Smooth muscle cell (in vitro differentiated cells): Measurements from ENCODE around the gene SLC6A20. TPM values are rescaled to one million over a fixed set of nuclear protein-coding genes. Genes with fewer than 3 reads are reported as not detected.
A peak's percentile ranks its signal among the peaks of the same experiment; 100 is the strongest.

Experiments used
- DNase-seq: peaks from one replicate; lab custom pipeline; 2025; ENCODE audit not compliant: unreplicated experiment; lab: John Stamatoyannopoulos, UW
- H2AFZ ChIP-seq: fragments of 200-600 bp; sonication (generic); 2 replicates; pipeline ENCODE4 v1.6.0; 2016; ENCODE audit warnings: antibody characterized with exemption, low read depth, mild to moderate bottlenecking
- H3F3A ChIP-seq: fragments of 200-600 bp; sonication (generic); 2 replicates; pipeline ENCODE4 v1.6.0; 2017; ENCODE audit warnings: antibody characterized with exemption, low read depth
- H3K27ac ChIP-seq: fragments of 200-600 bp; sonication (generic); 2 replicates; pipeline ENCODE4 v1.5.1; 2016; ENCODE audit warnings: low read depth, mild to moderate bottlenecking
- H3K27me3 ChIP-seq: fragments of 200-600 bp; sonication (generic); 2 replicates; pipeline ENCODE4 v1.6.1; 2016; ENCODE audit warnings: low read depth, mild to moderate bottlenecking
- H3K36me3 ChIP-seq: fragments of 200-600 bp; sonication (generic); 2 replicates; pipeline ENCODE4 v1.5.1; 2016; ENCODE audit warnings: low read depth
- H3K4me1 ChIP-seq: fragments of 200-600 bp; sonication (generic); 2 replicates; pipeline ENCODE4 v1.5.1; 2016; ENCODE audit warnings: low read depth
- H3K4me2 ChIP-seq: fragments of 200-600 bp; sonication (generic); 2 replicates; pipeline ENCODE4 v1.6.0; 2016; ENCODE audit warnings: mild to moderate bottlenecking
- H3K4me3 ChIP-seq: fragments of 200-600 bp; sonication (generic); 2 replicates; pipeline ENCODE4 v1.5.1; 2016; ENCODE audit warnings: mild to moderate bottlenecking
- H3K79me2 ChIP-seq: fragments of 200-600 bp; sonication (generic); 2 replicates; pipeline ENCODE4 v1.6.0; 2016; ENCODE audit warnings: low read depth, mild to moderate bottlenecking
- H3K9ac ChIP-seq: fragments of 200-600 bp; sonication (generic); 2 replicates; pipeline ENCODE4 v1.6.0; 2016; ENCODE audit warnings: low read depth
- H3K9me3 ChIP-seq: fragments of 200-600 bp; sonication (generic); replicated peaks from 2 replicates; pipeline ENCODE4 v1.5.1; 2016; ENCODE audit warnings: low read depth
- H4K20me1 ChIP-seq: fragments of 200-600 bp; sonication (generic); 2 replicates; pipeline ENCODE4 v1.6.0; 2016; ENCODE audit warnings: low read depth
- CTCF ChIP-seq: fragments of 200-600 bp; sonication (generic); IDR thresholded peaks from 2 replicates; pipeline ENCODE4 v1.5.1; 2017; ENCODE audit warnings: borderline replicate concordance, mild to moderate bottlenecking, antibody characterized with exemption; ENCODE audit not compliant: insufficient read depth, poor library complexity, severe bottlenecking
- WGBS: methylation state at CpG from one replicate; pipeline ENCODE4 v1.1.7; 2016; ENCODE audit warnings: low lambda C conversion rate; 5-methylcytosine and 5-hydroxymethylcytosine counted together
- polyA plus RNA-seq: library from polyadenylated mRNA; unstranded; fragments of >200 nt; fragmentation: Nextera tagmentation; extraction: Ambion mirVana; gene quantifications from 2 replicates; pipeline ENCODE4 v1.2.1, GENCODE V29; 2016
- total RNA-seq: library from RNA; depleted of rRNA; stranded (reverse); fragments of >200 nt; gene quantifications from 2 replicates; pipeline ENCODE4 v1.2.3, GENCODE V29; 2014

The SLC6A20 gene
- total and polyA plus RNA-seq, 2 experiments from 2014 or later: 0.10 to 0.49 TPM

GRCh38 chr3:45798034-45798433 lies 1.7 kb upstream of the SLC6A20 start:
- H3K27me3 ChIP-seq: peaks cover 66% of the 10 kb centered on the region
- WGBS: 66% methylated on average over 4 of the region's 4 CpGs
- H3K36me3 ChIP-seq: no peaks in the 10 kb centered on the region

GRCh38 chr3:45796902-45797637 lies 734 bp upstream of the SLC6A20 start:
- no peak overlapping the region for H2AFZ ChIP-seq
- peaks cover 66% of the 10 kb centered on the region for H3K27me3 ChIP-seq
- DNase-seq: no peak
- no peaks in the 10 kb centered on the region for H4K20me1 ChIP-seq
- no peak for TF ChIP-seq CTCF
- no peak overlapping the region for H3K27ac ChIP-seq
- no peaks in the 10 kb centered on the region for H3K4me1 ChIP-seq
- no peaks in the 10 kb centered on the region for H3K36me3 ChIP-seq
- no peaks in the 10 kb centered on the region for H3K9me3 ChIP-seq
- H3K4me3 ChIP-seq: peak overlapping the region; percentile 49
- H3F3A ChIP-seq: no peaks in the 10 kb centered on the region
- 71% methylated on average over 13 of the region's 13 CpGs for WGBS
- H3K4me2 ChIP-seq: peak overlapping the region; percentile 88
- no peak overlapping the region for H3K9ac ChIP-seq
- no peaks in the 10 kb centered on the region for H3K79me2 ChIP-seq

More at GRCh38 chr3:45798034-45798433, 1.7 kb upstream of the SLC6A20 start:
- no peak for TF ChIP-seq CTCF
- no peaks in the 10 kb centered on the region for H4K20me1 ChIP-seq
- H3K79me2 ChIP-seq: no peaks in the 10 kb centered on the region
- no peak overlapping the region for H3K4me2 ChIP-seq
- no peak for DNase-seq
- no peak overlapping the region for H3K27ac ChIP-seq
- H2AFZ ChIP-seq: no peak overlapping the region
- no peaks in the 10 kb centered on the region for H3K9me3 ChIP-seq
- H3K9ac ChIP-seq: no peak overlapping the region
- no peaks in the 10 kb centered on the region for H3F3A ChIP-seq
- no peaks in the 10 kb centered on the region for H3K4me1 ChIP-seq
- no peak overlapping the region for H3K4me3 ChIP-seq

GRCh38 chr3:45795509-45795881 lies 841 bp downstream of the SLC6A20 start:
- H3K27ac ChIP-seq: no peak overlapping the region
- no peak for DNase-seq
- H3K79me2 ChIP-seq: no peaks in the 10 kb centered on the region
- no peak overlapping the region for H2AFZ ChIP-seq
- no peaks in the 10 kb centered on the region for H3F3A ChIP-seq
- no peaks in the 10 kb centered on the region for H3K9me3 ChIP-seq
- H3K4me2 ChIP-seq: peak overlapping the region; percentile 88
- 23% methylated on average over 14 of the region's 14 CpGs for WGBS
- H3K36me3 ChIP-seq: no peaks in the 10 kb centered on the region
- H3K27me3 ChIP-seq: peaks cover 62% of the 10 kb centered on the region
- TF ChIP-seq CTCF: no peak
- no peaks in the 10 kb centered on the region for H4K20me1 ChIP-seq
- no peaks in the 10 kb centered on the region for H3K4me1 ChIP-seq
- H3K4me3 ChIP-seq: peak overlapping the region; percentile 49
- no peak overlapping the region for H3K9ac ChIP-seq

- Histone ChIP-seq H2AFZ (no peak overlapping the region), H3K9ac (no peak overlapping the region), H3K4me2 (no peak overlapping the region), H4K20me1 (no peaks in the 10 kb centered on the region), H3K36me3 (no peaks in the 10 kb centered on the region), H3K9me3 (no peaks in the 10 kb centered on the region), H3K4me3 (no peak overlapping the region), H3K27ac (no peak overlapping the region), H3K27me3 (peaks cover 61% of the 10 kb centered on the region), H3F3A (no peaks in the 10 kb centered on the region), H3K79me2 (no peaks in the 10 kb centered on the region), H3K4me1 (no peaks in the 10 kb centered on the region)
- DNase-seq: no peak
- TF ChIP-seq CTCF: no peak
- 93% methylated on average over 1 of the region's 1 CpG for WGBS
Measured at GRCh38 chr3:45794660-45795059, 1.7 kb downstream of the SLC6A20 start.
